Ishikawa (cell line): Measurements from ENCODE around the gene PDZD8.

Experiments
- CEBPB ChIP-seq: IDR thresholded peaks from 2 replicates; pipeline ENCODE4 v1.6.1; 2012
- CREB1 ChIP-seq: IDR thresholded peaks from 2 replicates; pipeline ENCODE4 v1.6.1; 2012; ENCODE audit warnings: low read depth
- EGR1 ChIP-seq: IDR thresholded peaks from 2 replicates; pipeline ENCODE4 v1.6.1; 2012
- EP300 ChIP-seq: IDR thresholded peaks from 2 replicates; pipeline ENCODE4 v1.6.1; 2012; ENCODE audit warnings: borderline replicate concordance
- FOXM1 ChIP-seq: IDR thresholded peaks from 2 replicates; pipeline ENCODE4 v1.6.1; 2012; ENCODE audit warnings: low read depth, borderline replicate concordance
- NFIC ChIP-seq: IDR thresholded peaks from 2 replicates; pipeline ENCODE4 v1.6.1; 2012
- RAD21 ChIP-seq: IDR thresholded peaks from 2 replicates; pipeline ENCODE4 v1.6.1; 2012; ENCODE audit warnings: low read depth
- REST ChIP-seq: IDR thresholded peaks from 2 replicates; pipeline ENCODE4 v1.6.1; 2012; ENCODE audit warnings: low read depth, mild to moderate bottlenecking
- TAF1 ChIP-seq: IDR thresholded peaks from 2 replicates; pipeline ENCODE4 v1.6.1; 2012; ENCODE audit warnings: low read depth, mild to moderate bottlenecking
- TCF12 ChIP-seq: IDR thresholded peaks from 2 replicates; pipeline ENCODE4 v1.6.1; 2012; ENCODE audit warnings: low read depth
- TEAD4 ChIP-seq: IDR thresholded peaks from 2 replicates; pipeline ENCODE4 v1.6.1; 2012
- YY1 ChIP-seq: IDR thresholded peaks from 2 replicates; pipeline ENCODE4 v1.6.1; 2012; ENCODE audit warnings: low read depth
- ZBTB7A ChIP-seq: IDR thresholded peaks from 2 replicates; pipeline ENCODE4 v1.6.1; 2012; ENCODE audit warnings: low read depth
- TF ChIP-seq, protein P1 (sequence below): IDR thresholded peaks from 2 replicates; pipeline ENCODE4 v1.6.1; 2012
- TF ChIP-seq, protein P2 (sequence below): IDR thresholded peaks from 2 replicates; pipeline ENCODE4 v1.6.1; 2012

The PDZD8 gene

DNA sequence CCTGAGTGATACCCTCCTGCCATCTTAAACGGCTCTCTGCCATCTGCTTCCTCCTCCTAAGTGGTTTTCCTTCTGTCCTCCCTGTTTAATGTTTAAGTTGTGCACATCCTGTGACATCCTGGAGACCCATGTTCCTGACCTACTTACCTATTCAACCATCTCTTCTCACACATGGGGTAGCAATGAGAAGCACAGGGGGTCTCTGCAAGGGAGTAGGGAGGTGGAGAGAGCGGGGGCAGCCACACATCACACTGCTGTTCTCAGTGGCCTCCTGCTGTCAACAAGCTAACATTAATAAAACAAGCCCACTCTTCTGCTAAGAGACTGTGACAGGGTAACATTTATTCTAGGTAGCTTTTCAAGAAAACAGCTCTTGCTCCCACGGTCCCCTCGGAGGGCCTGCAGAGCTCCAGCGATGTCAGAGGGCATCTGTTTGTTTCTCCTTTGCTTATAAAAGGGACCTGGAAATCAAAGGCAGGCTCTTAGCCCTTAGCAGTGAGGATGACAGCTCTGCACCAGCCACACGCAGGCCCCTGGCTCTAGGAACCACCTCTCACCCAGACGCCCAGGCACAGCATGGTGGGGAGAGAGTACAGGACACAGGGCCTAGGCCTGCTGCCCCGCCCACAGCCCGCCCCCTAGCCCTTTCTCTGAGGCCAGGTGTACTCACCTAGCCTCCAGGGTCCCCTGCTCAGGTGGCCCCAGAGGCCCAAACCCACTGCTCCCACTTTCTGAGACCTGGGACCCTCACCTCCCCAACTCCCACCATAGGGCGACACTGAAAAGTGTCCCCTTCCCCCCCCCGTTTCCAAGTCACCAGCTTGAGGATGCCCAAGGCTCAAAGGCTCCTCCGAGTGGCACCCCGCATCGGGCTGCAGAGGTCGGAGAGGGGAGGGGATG is 135.3 kb downstream of the PDZD8 start:
- TF ChIP-seq NFIC (no peak), FOXM1 (no peak), YY1 (no peak), RAD21 (no peak), EGR1 (no peak), REST (no peak), EP300 (no peak), CREB1 (no peak), CEBPB (no peak), TAF1 (no peak), TEAD4 (no peak), ZBTB7A (no peak), TCF12 (no peak)
- TF ChIP-seq, protein P1, sequence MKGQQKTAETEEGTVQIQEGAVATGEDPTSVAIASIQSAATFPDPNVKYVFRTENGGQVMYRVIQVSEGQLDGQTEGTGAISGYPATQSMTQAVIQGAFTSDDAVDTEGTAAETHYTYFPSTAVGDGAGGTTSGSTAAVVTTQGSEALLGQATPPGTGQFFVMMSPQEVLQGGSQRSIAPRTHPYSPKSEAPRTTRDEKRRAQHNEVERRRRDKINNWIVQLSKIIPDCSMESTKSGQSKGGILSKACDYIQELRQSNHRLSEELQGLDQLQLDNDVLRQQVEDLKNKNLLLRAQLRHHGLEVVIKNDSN, result no peak
- TF ChIP-seq, protein P2, sequence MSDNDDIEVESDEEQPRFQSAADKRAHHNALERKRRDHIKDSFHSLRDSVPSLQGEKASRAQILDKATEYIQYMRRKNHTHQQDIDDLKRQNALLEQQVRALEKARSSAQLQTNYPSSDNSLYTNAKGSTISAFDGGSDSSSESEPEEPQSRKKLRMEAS, result no peak

- TF ChIP-seq EGR1 (no peak), TEAD4 (no peak), FOXM1 (no peak), RAD21 (no peak), YY1 (no peak), TCF12 (no peak), REST (no peak), CEBPB (no peak), NFIC (no peak), TAF1 (no peak)
- TF ChIP-seq, protein P2, result no peak
- TF ChIP-seq, protein P1, result no peak
Measured at GRCh38 chr10:117239051-117239450, 136.2 kb downstream of the PDZD8 start.

- no peak for TF ChIP-seq CREB1
- TF ChIP-seq NFIC, result no peak
- TF ChIP-seq RAD21, result no peak
- TF ChIP-seq REST, result no peak
- TF ChIP-seq EP300, result no peak
- no peak for TF ChIP-seq TCF12
- TF ChIP-seq TEAD4, result no peak
- no peak for TF ChIP-seq ZBTB7A
- TF ChIP-seq, protein P2, result no peak
- TF ChIP-seq YY1, result no peak
Measured at GRCh38 chr10:117237401-117237991, 137.7 kb downstream of the PDZD8 start.
